GM19023 (cell line): ENCODE measurements around the gene PINK1.

Experiments
- ATAC-seq: cut with Tn5 transposase; IDR thresholded peaks from one replicate; pipeline ENCODE4 v1.9.1; 2021; ENCODE audit warnings: mild to moderate bottlenecking, moderate library complexity; ENCODE audit not compliant: unreplicated experiment

PINK1 gene

GRCh38 chr1:20609541-20609940, 23.7 kb upstream of the PINK1 start:
- ATAC-seq = no peak

GRCh38 chr1:20610970-20611369, 22.3 kb upstream of the PINK1 start:
- no peak for ATAC-seq

GRCh38 chr1:20611652-20612051, 21.6 kb upstream of the PINK1 start:
- ATAC-seq = no peak

- ATAC-seq = no peak
These were observed 21.0 kb upstream of the PINK1 start for GRCh38 chr1:20612221-20612746.

GRCh38 chr1:20614131-20614579, 19.1 kb upstream of the PINK1 start:
- no peak for ATAC-seq

- no peak for ATAC-seq
These were observed 17.1 kb upstream of the PINK1 start for GRCh38 chr1:20615946-20616846.

GRCh38 chr1:20616847-20617487, 16.3 kb upstream of the PINK1 start:
- no peak for ATAC-seq

GRCh38 chr1:20618550-20618949, 14.7 kb upstream of the PINK1 start:
- no peak for ATAC-seq

- no peak for ATAC-seq
These were observed 13.3 kb upstream of the PINK1 start for GRCh38 chr1:20619999-20620398.

GRCh38 chr1:20621012-20621411, 12.2 kb upstream of the PINK1 start:
- ATAC-seq = no peak

GRCh38 chr1:20624709-20625108, 8.5 kb upstream of the PINK1 start:
- ATAC-seq = no peak

- no peak for ATAC-seq
These were observed 7.8 kb upstream of the PINK1 start for GRCh38 chr1:20625176-20626097.

- no peak for ATAC-seq
These were observed 7.2 kb upstream of the PINK1 start for GRCh38 chr1:20626098-20626427.

GRCh38 chr1:20626524-20626923, 6.7 kb upstream of the PINK1 start:
- ATAC-seq = no peak

GRCh38 chr1:20630729-20631128, 2.5 kb upstream of the PINK1 start:
- no peak for ATAC-seq

- ATAC-seq = no peak
These were observed 872 bp upstream of the PINK1 start for GRCh38 chr1:20632386-20632785.

- no peak for ATAC-seq
These were observed 871 bp downstream of the PINK1 start for GRCh38 chr1:20634065-20634593.

GRCh38 chr1:20634594-20635084, 1.4 kb downstream of the PINK1 start:
- no peak for ATAC-seq

GRCh38 chr1:20636785-20637347, 3.6 kb downstream of the PINK1 start:
- ATAC-seq = no peak

GRCh38 chr1:20640183-20640597, 6.9 kb downstream of the PINK1 start:
- ATAC-seq = no peak
